Stromal cell of bone marrow (primary cell): Measurements from ENCODE around the gene MYRFL.
"Not testable (repeated sequence)": the region's sequence is repeated elsewhere in the genome, so short reads cannot be mapped to it uniquely, and the experiment has no call there.

ENCODE experiments used
- DNase-seq: peaks from one replicate; pipeline ENCODE4 v3.0.0-alpha.2; 2012; ENCODE audit warnings: low read depth

Gene MYRFL

DNA sequence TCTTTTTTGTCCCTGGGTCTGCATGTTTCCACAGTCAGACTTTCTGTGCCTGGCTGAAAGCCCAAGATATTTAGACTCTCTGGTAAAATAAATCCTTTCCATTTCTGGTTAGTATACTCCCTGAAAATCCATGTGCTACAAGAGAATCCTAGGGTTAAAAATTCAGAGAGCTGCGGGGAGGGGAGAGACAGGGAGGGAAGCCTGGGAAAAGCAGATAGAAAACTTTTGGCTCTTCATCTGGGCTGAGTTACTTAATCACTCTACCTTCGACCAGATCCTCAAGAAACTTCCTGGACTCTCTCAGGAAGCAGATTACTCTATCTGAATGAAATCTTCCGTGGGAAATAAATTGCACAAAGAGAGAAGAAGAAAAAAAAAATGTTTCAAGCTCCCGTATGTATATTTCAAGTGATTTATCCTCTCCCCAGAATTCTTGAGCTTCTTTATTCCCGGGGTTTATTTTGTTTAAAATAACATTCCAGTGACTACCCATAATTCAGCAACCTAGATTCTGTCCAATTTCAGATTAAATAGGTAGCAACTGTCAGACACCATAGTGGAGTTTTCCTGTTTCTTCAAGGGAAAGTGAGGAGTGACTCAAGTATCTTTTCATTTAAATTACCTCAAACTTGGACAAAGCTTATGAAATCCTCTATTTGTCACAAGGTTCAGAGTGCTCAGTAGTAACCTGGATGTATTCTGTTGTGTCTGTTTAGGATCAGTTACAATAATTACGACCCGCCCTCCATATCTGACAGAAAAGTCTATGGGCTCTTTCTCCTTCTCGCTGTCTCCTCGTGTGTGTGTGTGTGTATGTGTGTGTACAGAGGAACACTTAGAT is 163.7 kb downstream of the MYRFL start:
- DNase-seq, result no peak

GRCh38 chr12:69991690-69992288 is 166.8 kb downstream of the MYRFL start:
- no peak for DNase-seq

DNA sequence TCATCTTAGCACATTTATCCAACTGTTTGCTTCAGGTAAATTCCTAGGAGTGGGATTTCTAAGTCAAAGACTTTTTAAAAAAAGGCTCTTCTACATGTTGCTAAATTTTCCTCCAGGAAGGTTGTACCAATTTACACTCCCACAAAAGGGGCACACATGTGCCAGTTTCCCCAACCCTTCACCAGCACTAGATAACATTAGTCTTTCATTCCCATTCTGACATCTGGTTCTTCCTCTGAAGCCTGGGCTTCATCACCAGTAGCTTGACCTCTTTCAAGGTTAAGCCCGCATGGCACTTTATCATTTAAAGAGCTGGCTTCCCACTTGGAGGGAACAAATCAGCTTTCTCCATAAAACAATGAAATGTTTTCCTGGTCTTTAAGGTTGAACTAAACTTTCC is 168.4 kb downstream of the MYRFL start:
- no peak for DNase-seq

- not testable (repeated sequence) for DNase-seq
Observed at GRCh38 chr12:69994086-69994485, 169.1 kb downstream of the MYRFL start.

GRCh38 chr12:69994724-69995173 is 169.7 kb downstream of the MYRFL start:
- DNase-seq, result no peak

DNA sequence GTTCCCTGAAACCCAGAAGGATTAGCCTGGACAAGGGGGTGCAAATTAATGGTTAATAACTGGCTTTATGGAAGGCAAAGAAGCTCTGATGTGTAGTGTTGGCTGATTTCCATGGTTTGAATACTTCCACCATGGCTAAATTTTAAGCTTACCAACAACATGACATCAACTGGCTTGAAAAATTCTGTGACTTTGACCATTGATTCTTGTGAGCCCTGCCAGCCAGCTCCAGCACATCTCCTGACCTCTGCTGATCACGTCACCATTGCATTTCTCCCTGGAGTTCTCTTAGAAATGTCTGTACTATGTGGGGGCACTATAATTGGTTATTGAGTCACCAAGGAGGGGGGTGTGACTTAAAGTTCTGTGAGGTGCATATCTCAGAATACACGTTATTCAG is 171.2 kb downstream of the MYRFL start:
- DNase-seq, result no peak

- no peak for DNase-seq
Observed at GRCh38 chr12:69996722-69997121, 171.7 kb downstream of the MYRFL start.

DNA sequence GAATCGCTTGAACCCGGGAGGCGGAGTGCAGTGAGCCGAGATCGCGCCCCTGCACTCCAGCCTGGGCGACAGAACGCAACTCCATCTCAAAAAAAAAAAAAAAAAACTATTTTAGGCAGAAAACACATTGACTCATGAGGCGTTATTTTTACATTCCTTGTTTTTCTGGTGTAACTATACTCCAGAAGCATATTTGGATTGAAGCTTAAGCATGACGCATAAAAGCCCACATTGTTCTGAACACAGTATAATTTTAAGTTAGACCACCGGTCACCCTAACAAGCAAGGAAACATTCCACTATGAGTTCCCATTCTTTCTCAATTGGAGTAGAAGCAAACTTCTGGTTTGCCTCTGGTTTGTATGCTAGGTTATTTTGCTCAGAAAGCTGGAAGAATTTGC is 173.0 kb downstream of the MYRFL start:
- no peak for DNase-seq

- DNase-seq, result no peak
Observed at GRCh38 chr12:69998922-69999321, 173.9 kb downstream of the MYRFL start.

- DNase-seq, result no peak
Observed at GRCh38 chr12:69999561-69999960, 174.5 kb downstream of the MYRFL start.

DNA sequence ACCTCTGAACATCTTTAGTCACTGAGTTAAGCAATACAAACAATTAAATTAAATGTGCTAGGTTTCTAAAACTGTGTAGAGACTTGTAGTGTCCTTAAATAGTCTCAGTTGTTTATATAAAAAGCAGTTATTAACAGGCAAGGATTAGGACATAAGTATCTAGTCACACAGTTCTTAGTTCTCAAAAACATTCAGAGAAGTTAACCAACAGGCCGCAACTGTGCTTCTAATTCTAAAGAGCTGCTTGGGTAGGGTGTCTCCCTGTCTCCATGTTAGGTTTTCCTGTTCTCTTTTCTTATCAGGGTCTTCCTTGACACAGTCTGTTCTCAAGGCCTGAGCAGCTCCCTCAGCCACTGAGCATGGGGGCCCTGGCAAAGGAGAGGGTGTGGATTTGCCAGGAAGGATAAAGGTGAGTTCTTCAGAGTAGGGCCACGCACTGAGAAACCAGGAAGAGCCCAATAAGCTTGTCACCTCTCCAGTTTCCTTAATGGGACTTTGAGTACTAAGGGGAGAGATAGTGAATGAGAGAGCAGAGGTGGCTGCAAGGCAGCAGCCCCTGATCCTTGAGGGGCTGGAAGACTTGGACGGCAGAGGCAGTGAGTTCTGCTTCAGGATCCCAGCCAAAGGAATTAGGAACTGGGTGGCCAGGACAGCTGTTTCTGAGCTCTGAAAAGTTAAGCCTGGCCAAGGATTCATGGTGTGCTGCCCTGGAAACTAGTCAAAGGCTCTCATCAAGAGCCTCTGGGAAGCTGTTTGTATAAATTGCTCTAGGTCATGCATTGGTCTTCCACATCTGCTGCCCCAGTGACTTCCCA is 177.3 kb downstream of the MYRFL start:
- DNase-seq, result no peak

GRCh38 chr12:70002912-70003255 is 177.9 kb downstream of the MYRFL start:
- DNase-seq, result no peak

- no peak for DNase-seq
Observed at GRCh38 chr12:70005864-70006618, 181.0 kb downstream of the MYRFL start.

GRCh38 chr12:70006619-70006973 is 181.6 kb downstream of the MYRFL start:
- no peak for DNase-seq

GRCh38 chr12:70007687-70008086 is 182.7 kb downstream of the MYRFL start:
- no peak for DNase-seq
